HG03196 (cell line): ENCODE measurements around the gene INTU.
A peak's percentile ranks its signal among the peaks of the same experiment; 100 is the strongest.

Experiments
- ATAC-seq: cut with Tn5 transposase; IDR thresholded peaks from one replicate; pipeline ENCODE4 v1.9.1; 2021; ENCODE audit not compliant: unreplicated experiment

The INTU gene

GRCh38 chr4:127737295-127737694 lies 104.5 kb downstream of the INTU start:
- ATAC-seq, result no peak

DNA sequence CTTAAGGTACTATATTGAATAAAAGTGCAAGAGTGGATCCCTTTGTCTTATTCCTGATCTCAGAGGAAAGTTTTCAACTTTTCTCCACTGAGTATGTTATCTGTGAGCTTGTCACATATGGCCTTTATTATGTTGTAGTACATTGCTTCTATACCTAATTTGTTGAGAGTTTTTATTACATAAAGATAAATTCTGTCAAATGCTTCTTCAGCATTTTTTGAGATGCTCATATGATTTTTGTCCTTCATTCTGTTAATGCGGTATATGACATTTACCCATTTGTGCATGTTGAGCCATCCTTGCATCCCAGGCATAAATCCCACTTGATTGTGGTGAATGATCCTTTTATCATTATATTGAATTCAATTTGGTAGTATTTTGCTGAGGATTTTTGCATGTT lies 108.5 kb downstream of the INTU start:
- no peak for ATAC-seq

GRCh38 chr4:127747883-127748282 lies 115.1 kb downstream of the INTU start:
- ATAC-seq, result no peak

GRCh38 chr4:127748957-127749356 lies 116.2 kb downstream of the INTU start:
- no peak for ATAC-seq

DNA sequence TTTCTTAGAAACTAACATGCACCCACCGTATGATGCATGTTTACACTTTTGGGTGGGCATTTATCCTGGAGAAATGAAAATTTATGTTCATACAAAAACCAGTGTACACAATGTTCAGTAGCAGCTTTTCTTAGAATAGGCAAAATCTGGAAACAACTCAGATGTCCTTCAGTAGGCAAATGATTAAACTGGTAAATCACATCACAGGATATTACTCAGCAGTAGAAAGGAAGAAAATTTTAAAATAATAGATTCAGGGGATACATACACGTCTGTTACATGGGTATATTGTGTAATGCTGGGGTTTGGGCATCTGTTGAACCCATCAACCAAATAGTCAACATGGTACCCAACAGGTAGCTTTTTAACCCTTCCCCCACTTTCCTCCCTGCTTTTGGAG lies 124.1 kb downstream of the INTU start:
- ATAC-seq, result no peak

- ATAC-seq, result peak; percentile 88
These were observed 126.6 kb downstream of the INTU start for GRCh38 chr4:127759228-127759820.

DNA sequence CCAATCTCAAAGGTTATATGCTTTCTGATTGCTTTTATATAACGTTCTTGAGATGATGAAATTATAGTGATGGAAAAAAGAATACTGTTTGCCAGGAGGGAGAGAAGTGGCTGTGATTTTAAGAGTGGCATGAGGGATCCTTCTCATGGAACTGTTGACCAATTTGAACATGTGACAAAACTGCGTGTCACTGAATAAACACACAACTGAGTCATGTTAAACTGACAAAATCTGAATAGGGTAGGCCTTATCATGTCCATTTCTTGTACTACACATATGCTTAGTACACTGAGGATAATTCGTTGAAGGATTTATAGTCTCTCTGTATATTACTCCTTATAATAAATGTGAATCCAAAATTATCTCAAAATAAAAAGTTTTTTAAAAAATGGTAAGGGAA lies 127.1 kb downstream of the INTU start:
- ATAC-seq, result peak; percentile 15

DNA sequence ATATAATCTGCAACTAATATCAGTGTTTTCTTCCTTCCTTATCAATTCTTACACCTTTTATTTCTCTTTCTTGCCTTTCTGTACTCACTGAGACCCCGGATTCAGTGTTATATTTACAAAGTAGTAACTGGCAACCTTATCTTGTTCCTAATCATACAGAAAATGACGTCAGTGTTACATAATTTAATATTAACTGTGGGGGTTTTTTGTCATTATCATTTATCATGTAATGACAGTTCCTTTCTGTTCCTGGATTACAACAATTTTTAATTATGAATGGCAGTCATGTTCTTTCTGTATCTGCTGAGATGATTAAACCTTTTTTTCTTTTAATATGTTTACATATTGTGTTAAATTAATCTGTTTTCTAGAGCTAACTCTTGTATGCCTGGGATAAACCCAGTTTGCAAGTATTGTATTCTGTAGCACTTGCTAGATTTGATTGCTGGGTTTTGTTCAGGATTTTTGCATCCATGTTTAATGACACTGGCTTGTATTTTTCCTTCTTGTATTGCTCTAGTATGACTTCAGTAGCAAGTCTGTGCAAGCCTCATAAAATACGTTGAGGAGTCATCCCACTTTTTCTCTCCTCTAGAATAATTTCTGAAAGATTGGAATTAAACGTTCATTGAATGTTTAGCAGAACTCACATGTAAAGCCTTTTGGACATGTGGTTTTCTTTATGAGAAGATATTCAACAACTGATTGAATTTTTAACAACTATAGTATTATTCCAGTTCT lies 138.9 kb downstream of the INTU start:
- no peak for ATAC-seq

- no peak for ATAC-seq
These were observed 140.3 kb downstream of the INTU start for GRCh38 chr4:127772769-127773671.

DNA sequence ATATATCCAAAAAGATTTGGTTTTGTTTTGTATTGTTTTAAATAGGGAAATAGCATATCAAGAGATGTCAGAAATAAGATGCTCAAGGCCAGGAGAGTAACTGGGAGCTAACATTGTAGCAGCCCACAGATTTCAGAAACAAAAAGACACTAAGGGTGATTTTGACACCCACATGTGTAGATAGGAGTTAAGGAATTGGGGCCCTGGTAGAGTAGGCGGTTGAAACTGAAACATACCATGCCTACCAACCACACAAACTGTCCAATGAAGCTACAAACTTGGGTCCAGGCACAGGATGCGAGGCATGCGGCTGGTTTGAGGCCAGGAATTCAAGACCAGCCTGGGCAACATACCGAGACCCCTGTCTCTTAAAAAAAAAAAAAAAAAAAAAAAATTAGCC lies 143.1 kb downstream of the INTU start:
- no peak for ATAC-seq
